GM18867 (cell line): ENCODE measurements around the gene MAFG.

Experiments used
- ATAC-seq: cut with Tn5 transposase; IDR thresholded peaks from one replicate; pipeline ENCODE4 v1.9.1; 2021; ENCODE audit warnings: mild to moderate bottlenecking, moderate library complexity; ENCODE audit not compliant: unreplicated experiment

MAFG gene

GRCh38 chr17:81940538-81941483 lies 13.3 kb upstream of the MAFG start:
- ATAC-seq: no peak

- ATAC-seq: no peak
Measured at GRCh38 chr17:81939881-81940385, 12.4 kb upstream of the MAFG start.

GRCh38 chr17:81939218-81939617 lies 11.7 kb upstream of the MAFG start:
- no peak for ATAC-seq

- no peak for ATAC-seq
Measured at GRCh38 chr17:81935709-81936084, 8.2 kb upstream of the MAFG start.

- ATAC-seq: no peak
Measured at GRCh38 chr17:81934850-81935708, 7.5 kb upstream of the MAFG start.

GRCh38 chr17:81934098-81934757 lies 6.7 kb upstream of the MAFG start:
- ATAC-seq: no peak

- no peak for ATAC-seq
Measured at GRCh38 chr17:81933178-81933699, 5.7 kb upstream of the MAFG start.

GRCh38 chr17:81932333-81932983 lies 4.9 kb upstream of the MAFG start:
- ATAC-seq: no peak

- ATAC-seq: no peak
Measured at GRCh38 chr17:81931557-81932332, 4.2 kb upstream of the MAFG start.

GRCh38 chr17:81931189-81931556 lies 3.6 kb upstream of the MAFG start:
- no peak for ATAC-seq

- ATAC-seq: no peak
Measured at GRCh38 chr17:81930142-81931125, 2.9 kb upstream of the MAFG start.

- no peak for ATAC-seq
Measured at GRCh38 chr17:81929253-81930141, 2.0 kb upstream of the MAFG start.

GRCh38 chr17:81928544-81929252 lies 1.2 kb upstream of the MAFG start:
- ATAC-seq: no peak

GRCh38 chr17:81927152-81927652 lies 333 bp downstream of the MAFG start:
- no peak for ATAC-seq

- no peak for ATAC-seq
Measured at GRCh38 chr17:81926451-81927151, 934 bp downstream of the MAFG start.

GRCh38 chr17:81925860-81926450 lies 1.6 kb downstream of the MAFG start:
- no peak for ATAC-seq
